HG03575 (cell line): ENCODE results near the gene USP37.

Source experiments
- ATAC-seq: cut with Tn5 transposase; IDR thresholded peaks from one replicate; pipeline ENCODE4 v1.9.1; 2021; ENCODE audit not compliant: unreplicated experiment, insufficient number of reproducible peaks, low FRiP score; ENCODE audit errors: extremely low read depth

USP37 gene

DNA sequence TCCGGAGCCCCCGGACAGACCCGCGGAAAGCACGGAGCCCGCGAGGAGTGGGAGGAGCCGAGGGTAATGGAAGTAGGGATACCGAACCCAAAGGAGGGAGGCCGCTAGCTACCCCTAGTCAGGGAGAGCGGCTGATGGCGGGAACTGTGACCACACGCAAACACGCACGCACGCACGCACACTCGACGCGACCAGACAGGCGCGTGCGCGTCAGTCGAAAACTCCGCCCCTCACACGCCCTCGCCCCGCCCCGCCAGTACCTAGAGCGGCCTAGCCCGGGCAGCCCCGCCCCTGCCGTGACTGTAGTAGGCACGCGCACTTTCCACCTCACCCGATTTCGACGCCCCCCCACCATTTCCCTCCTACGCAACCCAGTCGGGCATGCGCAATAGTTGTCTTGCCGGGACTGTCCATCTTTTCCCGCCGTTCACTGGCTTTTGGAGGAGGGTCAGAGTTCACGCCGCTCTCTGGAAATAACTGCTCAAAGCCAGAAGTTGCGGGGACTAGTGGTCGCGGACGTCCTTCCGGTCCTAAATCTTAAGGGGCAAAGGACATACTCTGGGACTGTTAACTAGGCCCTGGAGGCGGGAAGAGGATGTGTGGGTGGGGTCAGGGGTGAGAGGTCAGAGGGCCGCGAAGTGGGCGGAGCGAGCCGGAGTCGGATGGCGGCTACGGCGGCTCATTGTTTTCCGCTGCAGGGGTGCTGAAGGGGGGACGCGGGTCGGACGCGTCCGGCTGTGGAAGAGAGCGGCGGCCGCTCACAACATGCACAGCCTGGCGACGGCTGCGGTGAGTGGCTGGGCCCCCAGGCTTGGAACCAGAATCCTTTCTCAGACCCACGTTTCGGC is at the start of gene USP37, which contains the start of gene CNOT9:
Gene USP37, minus strand, starts transcription at position 162 of the 848 bp plus-strand sequence. CDS start 9,698 bp downstream, outside the sequence.
Gene CNOT9, plus strand, starts transcription at position 650 of the 848 bp plus-strand sequence. Its CDS starts 116 bp downstream, at position 766.
- peak; percentile 27 for ATAC-seq

- ATAC-seq: no peak
These were observed 47.7 kb upstream of the USP37 start for GRCh38 chr2:218615868-218616315.

GRCh38 chr2:218607436-218608115 is 39.4 kb upstream of the USP37 start, which contains the start of gene PLCD4:
PLCD4 (plus strand) TSS chr2:218607899; CDS start chr2:218615740, 7,841 bp downstream.
- ATAC-seq: no peak

DNA sequence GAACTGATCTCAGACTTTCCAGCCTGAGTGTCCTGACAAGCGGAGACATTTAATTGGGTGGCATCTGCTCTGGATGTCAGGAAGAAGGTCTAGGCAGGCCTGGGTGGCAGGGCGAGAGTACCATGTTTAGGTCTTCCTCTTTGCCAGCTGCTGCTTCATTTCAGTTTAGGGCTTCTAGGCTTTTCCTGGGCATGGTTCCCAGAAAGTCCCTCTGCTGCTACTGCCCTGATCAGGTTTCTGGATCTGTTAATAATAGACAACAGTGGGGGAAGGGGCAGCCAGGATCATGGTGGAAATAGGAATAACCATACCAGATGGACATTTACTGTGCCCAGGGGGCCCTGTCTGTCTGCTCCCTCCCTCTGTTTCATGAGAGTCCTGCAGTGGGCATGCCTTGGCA is 37.3 kb upstream of the USP37 start:
- ATAC-seq: no peak

- ATAC-seq: no peak
These were observed 17.4 kb upstream of the USP37 start for GRCh38 chr2:218585541-218585940.

GRCh38 chr2:218583983-218584850 is 16.1 kb upstream of the USP37 start:
- ATAC-seq: no peak

- peak; percentile 75 for ATAC-seq
These were observed 13.9 kb upstream of the USP37 start for GRCh38 chr2:218582076-218582475.

DNA sequence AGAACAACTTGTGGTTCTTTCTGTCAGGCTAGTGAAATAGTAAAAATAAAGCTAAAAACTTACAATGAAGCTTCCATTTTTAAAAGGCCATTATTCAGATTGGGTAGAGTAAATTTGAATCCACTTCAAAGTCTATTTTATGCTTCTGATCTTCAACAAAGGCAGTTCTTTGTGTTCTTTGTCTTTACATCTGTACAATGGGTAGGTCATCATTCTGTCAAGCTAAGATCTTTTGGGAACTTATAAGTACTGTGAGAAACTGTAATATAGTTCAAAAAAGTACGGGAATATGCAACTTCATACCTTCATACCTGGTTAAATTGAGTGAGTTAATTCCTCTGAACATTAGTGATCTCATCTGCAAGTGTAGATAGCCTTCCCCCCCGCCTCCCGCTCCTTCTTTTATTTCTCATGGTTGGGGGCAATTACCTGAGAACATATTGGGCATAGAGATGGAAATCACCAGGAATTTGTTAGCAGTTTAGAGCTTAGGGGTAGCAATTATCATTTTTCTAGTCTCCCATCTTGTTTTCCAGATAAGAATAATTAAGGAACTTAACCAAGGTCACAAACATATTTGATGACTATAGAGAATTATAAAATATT is 10.2 kb upstream of the USP37 start:
- ATAC-seq: no peak

- ATAC-seq: no peak
These were observed 9.5 kb upstream of the USP37 start for GRCh38 chr2:218577482-218578220.

- no peak for ATAC-seq
These were observed 8.7 kb upstream of the USP37 start for GRCh38 chr2:218576854-218577253.

- no peak for ATAC-seq
These were observed 2.7 kb upstream of the USP37 start for GRCh38 chr2:218570850-218571249.

GRCh38 chr2:218569661-218570500 is 1.7 kb upstream of the USP37 start:
- ATAC-seq: no peak

DNA sequence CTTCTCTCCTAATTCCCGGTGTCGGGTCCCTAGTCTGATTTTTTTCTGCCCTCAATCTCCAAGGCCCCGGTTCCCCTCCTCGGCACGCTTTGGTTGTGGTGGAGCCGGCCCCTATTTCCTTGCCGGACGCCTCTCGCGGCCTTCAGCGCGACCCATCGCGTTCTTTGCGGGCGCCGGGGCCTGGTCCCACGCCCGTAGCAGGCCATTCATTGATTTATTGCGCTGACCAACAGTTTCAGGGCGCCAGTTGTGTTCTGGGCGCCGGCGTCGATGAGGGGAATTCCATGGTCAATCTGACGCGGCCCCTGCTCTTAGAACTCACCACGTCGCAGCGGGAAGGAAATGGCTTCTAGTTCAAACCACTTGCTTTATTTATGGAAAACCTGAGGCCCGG is 884 bp upstream of the USP37 start:
- ATAC-seq: peak; percentile 12

DNA sequence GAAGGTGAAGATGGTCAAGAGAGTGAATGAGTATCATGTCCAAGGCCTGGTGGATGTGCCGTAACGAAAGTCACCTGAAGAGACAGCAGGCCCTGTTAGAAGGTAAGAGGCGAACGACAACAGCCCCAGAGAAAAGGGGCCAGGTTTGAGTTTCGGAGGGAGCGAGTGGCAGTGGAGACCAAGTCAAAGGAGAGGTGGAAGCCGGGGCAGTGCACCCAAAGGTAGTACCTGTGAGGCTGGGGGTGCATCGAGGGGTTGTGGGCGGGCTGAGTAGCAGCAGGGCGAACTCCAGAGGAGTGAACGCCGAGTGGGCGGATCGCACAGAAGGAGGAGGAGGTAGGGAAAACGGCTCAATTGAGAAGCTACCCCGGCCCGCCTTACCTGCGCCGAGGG is 358 bp downstream of the USP37 start:
- ATAC-seq: peak; percentile 14

GRCh38 chr2:218566296-218566695 is 1.9 kb downstream of the USP37 start:
- no peak for ATAC-seq

GRCh38 chr2:218564056-218564455 is 4.1 kb downstream of the USP37 start:
- no peak for ATAC-seq

GRCh38 chr2:218558986-218559385 is 9.2 kb downstream of the USP37 start:
- ATAC-seq: no peak
